GM12892 (cell line): ENCODE data around the gene NUFIP2. TPM values are rescaled to one million over a fixed set of nuclear protein-coding genes. Genes with fewer than 3 reads are reported as not detected.
A peak's percentile ranks its signal among the peaks of the same experiment; 100 is the strongest.
"Not testable (repeated sequence)": the region's sequence is repeated elsewhere in the genome, so short reads cannot be mapped to it uniquely, and the experiment has no call there.

Experiments
- DNase-seq: peaks from one replicate; pipeline ENCODE4 v3.0.0; 2011; ENCODE audit not compliant: insufficient read length
- FAIRE-seq: peaks from 2 replicates; lab custom pipeline; 2011; peaks lifted over from hg19 to GRCh38; lab: Jason Lieb, UNC
- POLR2A ChIP-seq: IDR thresholded peaks from 2 replicates; pipeline ENCODE4 v1.6.1; 2011; ENCODE audit warnings: low read depth, low read length, control low read depth
- POLR2AphosphoS5 ChIP-seq: IDR thresholded peaks from 2 replicates; pipeline ENCODE4 v1.6.1; 2011; ENCODE audit warnings: low read depth, low read length, control low read depth
- TAF1 ChIP-seq: IDR thresholded peaks from 2 replicates; pipeline ENCODE4 v1.6.1; 2011; ENCODE audit warnings: low read depth, mild to moderate bottlenecking, control low read depth, low read length, borderline replicate concordance
- polyA plus RNA-seq: library from polyadenylated mRNA; unstranded; fragments of >200 nt; gene quantifications from one replicate; pipeline ENCODE4 v1.2.1, GENCODE V29; 2012; ENCODE audit warnings: missing spikeins, inconsistent platforms; ENCODE audit not compliant: missing spikeins

NUFIP2 gene
- 15.2 TPM for polyA plus RNA-seq

GRCh38 chr17:29293890-29294579 lies at the start of gene NUFIP2:
Gene NUFIP2, minus strand, starts transcription at chr17:29294148. Its CDS starts 89 bp downstream, at chr17:29294059.
- TF ChIP-seq POLR2AphosphoS5 (peak; percentile 98), TAF1 (peak; percentile 98), POLR2A (peak; percentile 98)
- FAIRE-seq = peak; percentile 99
- DNase-seq = peak; percentile 81

- FAIRE-seq = no peak
- TF ChIP-seq TAF1 (no peak), POLR2AphosphoS5 (no peak), POLR2A (no peak)
- DNase-seq = no peak
These were observed 48.3 kb upstream of the NUFIP2 start for GRCh38 chr17:29342158-29342765.

GRCh38 chr17:29341726-29342125 lies 47.8 kb upstream of the NUFIP2 start:
- no peak for DNase-seq
- TF ChIP-seq POLR2A (no peak), TAF1 (no peak), POLR2AphosphoS5 (no peak)
- FAIRE-seq = no peak

GRCh38 chr17:29339016-29339415 lies 45.1 kb upstream of the NUFIP2 start:
- FAIRE-seq, DNase-seq: not testable (repeated sequence)

- DNase-seq (no peak), FAIRE-seq (no peak)
- TF ChIP-seq POLR2A (no peak), TAF1 (no peak), POLR2AphosphoS5 (no peak)
These were observed 37.7 kb upstream of the NUFIP2 start for GRCh38 chr17:29331708-29332085.

- no peak for FAIRE-seq
- no peak for TF ChIP-seq TAF1
- no peak for TF ChIP-seq POLR2AphosphoS5
- TF ChIP-seq POLR2A = no peak
- DNase-seq = no peak
These were observed 37.2 kb upstream of the NUFIP2 start for GRCh38 chr17:29331075-29331707.

- TF ChIP-seq TAF1 (no peak), POLR2A (no peak), POLR2AphosphoS5 (no peak)
- FAIRE-seq = no peak
These were observed 33.5 kb upstream of the NUFIP2 start for GRCh38 chr17:29327412-29327811.

GRCh38 chr17:29326023-29326813 lies 32.3 kb upstream of the NUFIP2 start:
- TF ChIP-seq TAF1 (no peak), POLR2AphosphoS5 (no peak), POLR2A (no peak)
- FAIRE-seq (no peak), DNase-seq (no peak)

More at GRCh38 chr17:29327412-29327811, 33.5 kb upstream of the NUFIP2 start:
- DNase-seq = no peak

GRCh38 chr17:29322363-29322762 lies 28.4 kb upstream of the NUFIP2 start:
- FAIRE-seq (no peak), DNase-seq (no peak)
- TF ChIP-seq TAF1 (no peak), POLR2AphosphoS5 (no peak), POLR2A (no peak)

- DNase-seq (no peak), FAIRE-seq (no peak)
- no peak for TF ChIP-seq POLR2A
These were observed 9.4 kb upstream of the NUFIP2 start for GRCh38 chr17:29303386-29303785.

- TF ChIP-seq POLR2A (no peak), POLR2AphosphoS5 (no peak), TAF1 (no peak)
- DNase-seq = no peak
- no peak for FAIRE-seq
These were observed 5.1 kb upstream of the NUFIP2 start for GRCh38 chr17:29299031-29299430.

- no peak for TF ChIP-seq POLR2A
- no peak for TF ChIP-seq POLR2AphosphoS5
- TF ChIP-seq TAF1 = no peak
- FAIRE-seq (no peak), DNase-seq (no peak)
These were observed 1.5 kb upstream of the NUFIP2 start for GRCh38 chr17:29295420-29295819.
